Inferior parietal cortex (tissue), 1 donor: ENCODE data around the gene INO80E.
"Not testable (repeated sequence)": the region's sequence is repeated elsewhere in the genome, so short reads cannot be mapped to it uniquely, and the experiment has no call there.

Experiments used
- DNase-seq: peaks from one replicate; pipeline ENCODE4 v3.0.0-alpha.2; 2016; ENCODE audit errors: extremely low spot score

Gene INO80E

GRCh38 chr16:30030841-30031413 lies 34.9 kb downstream of the INO80E start, which contains the start of gene TLCD3B:
Gene TLCD3B, minus strand, starts transcription at chr16:30031271. Its CDS starts 744 bp downstream, at chr16:30030527.
- DNase-seq, result no peak

- DNase-seq, result no peak
Measured at GRCh38 chr16:30031477-30031918, 35.5 kb downstream of the INO80E start.

DNA sequence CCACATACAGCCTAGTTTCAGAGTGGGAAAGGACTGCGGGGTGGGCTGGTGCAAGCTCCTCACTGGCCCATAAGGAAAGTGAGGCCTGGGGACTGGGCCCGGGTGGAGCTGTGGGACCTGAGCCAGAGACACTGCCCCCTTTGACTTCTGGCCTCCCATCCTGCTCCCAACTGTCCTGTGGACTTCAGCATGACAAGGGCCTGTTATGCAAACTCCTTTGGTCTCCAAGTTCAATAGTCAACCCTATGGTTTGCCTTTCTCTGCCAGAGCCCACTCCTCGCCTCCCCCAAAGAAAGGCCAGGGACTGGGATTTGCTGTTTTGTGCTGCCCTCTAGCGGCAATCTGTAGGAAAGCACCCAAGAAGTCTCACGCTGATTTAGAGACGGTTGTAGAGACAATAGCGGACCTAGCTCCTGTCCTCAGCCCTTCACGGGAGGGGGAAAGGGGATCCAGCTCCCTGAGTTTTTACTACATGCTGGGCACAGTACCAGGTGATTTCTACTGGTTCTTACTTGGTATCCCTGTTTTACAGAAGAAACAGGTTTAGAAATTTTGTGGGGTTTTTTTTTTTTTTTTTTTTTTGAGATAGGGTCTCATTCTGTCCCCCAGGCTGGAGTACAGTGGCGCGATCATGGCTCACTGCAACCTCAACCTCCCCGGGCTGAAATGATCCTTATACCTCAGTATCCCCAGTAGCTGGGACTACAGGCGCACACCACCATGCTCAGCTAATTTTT lies 36.2 kb downstream of the INO80E start:
- DNase-seq, result peak; percentile 83

DNA sequence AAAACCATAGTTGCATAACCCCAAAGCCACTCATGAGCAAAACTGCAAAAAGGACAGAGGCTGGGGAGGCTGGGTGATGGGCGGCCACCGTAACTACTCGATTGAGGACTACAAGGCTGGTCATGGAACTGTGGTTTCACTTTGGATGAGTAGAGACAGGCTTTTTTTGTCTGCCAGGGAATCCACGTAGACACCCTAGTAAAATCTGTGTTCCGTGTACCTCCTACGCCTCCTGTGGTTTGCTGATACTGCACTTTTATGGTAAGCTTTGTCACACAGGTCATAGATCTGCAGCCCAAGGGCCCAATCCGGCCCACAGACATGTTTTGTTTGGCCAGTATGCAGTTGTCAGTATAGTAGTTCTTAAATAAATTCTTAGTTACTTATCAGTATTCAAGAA lies 37.2 kb downstream of the INO80E start:
- no peak for DNase-seq

DNA sequence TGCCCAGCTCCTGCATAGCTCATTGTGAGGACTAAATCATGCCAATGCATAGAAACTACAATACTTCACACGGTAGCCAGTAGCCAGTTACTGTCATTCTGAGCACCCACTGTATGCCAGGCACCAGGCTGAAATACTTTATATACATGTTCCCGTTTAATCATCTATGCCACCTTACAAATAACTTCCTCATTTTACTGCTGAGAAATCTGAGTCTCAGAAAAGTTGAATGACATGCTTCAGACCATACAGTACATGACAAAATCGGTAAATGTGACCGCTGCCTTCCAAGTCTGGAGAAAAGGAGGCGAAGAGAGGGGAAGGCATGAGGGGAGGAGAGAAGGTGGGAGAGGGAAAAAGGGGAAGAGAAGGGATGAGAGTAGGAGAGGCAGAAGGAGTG lies 44.2 kb downstream of the INO80E start:
- no peak for DNase-seq

DNA sequence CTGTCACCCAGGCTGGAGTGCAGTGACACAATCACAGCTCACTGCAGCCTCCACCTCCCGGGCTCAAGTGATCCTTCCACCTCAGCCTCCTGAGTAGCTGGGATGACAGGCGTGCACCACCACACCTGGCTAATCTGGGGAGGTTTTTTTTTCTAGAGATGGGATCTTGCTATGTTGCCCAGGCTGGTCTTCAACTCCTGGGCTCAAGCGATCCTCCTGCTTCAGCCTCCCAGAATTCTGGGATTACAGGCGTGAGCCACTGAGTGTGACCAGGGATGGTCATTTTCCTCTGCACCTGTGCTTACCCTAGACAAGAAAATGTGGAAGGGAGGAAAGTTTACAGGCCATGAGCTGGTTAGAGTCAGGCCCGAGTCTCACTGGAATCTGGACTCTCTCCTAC lies 44.6 kb downstream of the INO80E start:
- DNase-seq, result not testable (repeated sequence)

DNA sequence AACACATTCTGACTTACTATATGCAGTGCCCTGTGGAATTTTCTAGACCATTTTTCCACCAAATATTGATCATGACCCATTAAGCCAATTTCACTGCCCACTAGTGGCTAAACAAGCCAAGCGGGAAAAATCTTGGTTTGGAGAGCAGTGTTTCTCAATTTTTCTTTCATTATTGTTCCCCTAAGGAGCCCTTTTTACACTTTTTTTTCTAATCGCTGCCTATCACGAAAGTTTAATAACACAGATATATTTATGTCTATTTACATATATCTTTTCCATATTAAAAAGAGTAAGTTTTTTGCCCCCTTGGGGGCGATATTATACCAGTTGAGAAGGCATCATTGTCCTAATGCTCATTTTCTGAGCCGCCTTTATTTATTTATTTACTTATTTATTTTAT lies 45.8 kb downstream of the INO80E start:
- DNase-seq, result peak; percentile 35

- DNase-seq, result no peak
Measured at GRCh38 chr16:30046178-30046577, 50.1 kb downstream of the INO80E start.

GRCh38 chr16:30046588-30046987 lies 50.5 kb downstream of the INO80E start:
- DNase-seq, result no peak

DNA sequence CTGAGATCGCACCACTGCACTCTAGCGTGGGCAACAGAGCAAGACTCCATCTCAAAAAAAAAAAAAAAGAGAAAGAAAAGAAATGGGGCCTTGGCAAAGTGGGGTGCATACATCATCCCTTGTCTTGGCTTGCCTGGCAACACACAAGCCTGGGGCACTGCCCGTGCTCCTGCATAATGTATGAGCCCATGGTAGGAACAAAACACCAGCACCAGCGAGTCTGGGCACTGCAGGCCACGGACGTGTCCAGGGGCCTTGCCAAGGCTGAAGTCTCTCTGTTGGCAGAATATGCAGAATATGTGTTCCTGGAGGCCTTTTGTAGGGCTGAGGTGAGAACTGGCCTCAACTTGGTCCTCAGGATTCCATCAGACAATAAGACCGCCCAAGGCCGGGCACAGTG lies 53.8 kb downstream of the INO80E start:
- no peak for DNase-seq

DNA sequence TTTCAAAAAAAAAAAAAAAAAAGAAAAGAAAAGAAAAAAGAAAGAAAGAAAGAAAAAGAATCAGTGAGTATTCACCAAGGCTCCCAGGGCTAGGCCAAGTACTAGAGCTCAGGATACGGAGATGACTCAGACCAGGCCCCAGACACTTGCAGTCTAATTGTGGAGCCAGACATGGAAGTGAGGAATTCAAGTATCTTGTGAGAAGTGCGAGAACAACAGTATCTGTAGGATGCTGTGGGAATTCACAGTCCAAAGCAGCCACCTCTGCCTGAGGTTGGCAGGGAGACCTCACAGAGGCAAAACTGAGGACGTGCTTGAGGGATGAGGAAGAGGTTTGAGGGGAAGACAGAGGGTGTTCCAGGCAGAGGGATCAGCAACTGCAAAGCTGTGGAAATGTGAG lies 55.5 kb downstream of the INO80E start:
- no peak for DNase-seq

GRCh38 chr16:30052671-30053372 lies 56.8 kb downstream of the INO80E start:
- peak; percentile 87 for DNase-seq

- DNase-seq, result no peak
Measured at GRCh38 chr16:30053376-30054015, 57.5 kb downstream of the INO80E start.

DNA sequence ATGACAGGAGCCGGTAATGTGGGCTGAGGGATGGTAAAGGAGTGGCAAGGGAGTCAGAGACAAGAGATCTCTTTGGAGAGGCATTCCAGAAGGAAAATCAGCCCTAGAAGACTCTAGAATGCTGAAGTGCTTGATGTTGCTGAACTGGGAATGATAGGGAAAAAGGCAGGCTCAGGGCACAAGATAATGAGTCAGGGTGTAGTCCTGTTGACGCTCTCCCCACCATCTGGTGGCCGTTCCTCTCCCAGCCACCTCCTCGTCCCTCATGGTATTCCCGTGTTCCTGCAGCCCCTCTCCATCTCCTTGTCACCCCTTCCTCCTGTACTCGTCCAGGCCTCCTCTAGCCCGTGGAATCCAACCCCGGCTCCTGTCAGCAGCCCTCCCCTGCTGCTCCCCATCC lies 58.4 kb downstream of the INO80E start:
- no peak for DNase-seq

DNA sequence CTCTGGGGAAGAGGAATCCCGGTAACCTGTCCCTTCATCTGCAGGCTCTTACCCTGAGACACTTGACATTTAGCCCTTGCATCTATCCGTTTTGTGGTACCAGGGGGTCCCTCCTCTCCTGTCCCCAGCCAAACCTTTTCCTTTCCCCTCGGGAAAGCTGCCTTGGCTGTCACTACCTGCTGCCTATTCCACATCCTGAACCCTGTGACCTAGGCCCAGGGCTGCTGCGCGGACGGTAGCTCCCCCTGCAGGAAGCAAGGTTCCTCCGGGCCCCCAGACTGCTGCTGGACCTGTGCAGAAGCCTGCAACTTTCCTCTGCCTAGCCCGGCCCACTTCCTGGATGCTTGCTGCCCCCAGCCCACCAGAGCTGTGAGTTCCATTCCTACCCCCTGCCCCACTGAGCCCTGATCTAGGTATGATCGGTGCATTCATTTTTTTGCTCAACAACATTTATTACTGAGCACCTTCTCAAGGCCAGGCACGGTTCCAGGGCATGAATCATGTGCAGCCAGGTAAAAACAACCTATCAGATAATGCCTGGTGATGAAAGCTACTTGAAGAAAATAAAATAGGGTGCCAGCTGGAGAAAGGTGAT lies 59.0 kb downstream of the INO80E start:
- no peak for DNase-seq
